Measurements from ENCODE around the gene PIK3CB.
"Not testable (repeated sequence)": the region's sequence is repeated elsewhere in the genome, so short reads cannot be mapped to it uniquely, and the experiment has no call there.

GRCh38 chr3:138832473-138833057 lies 2.2 kb downstream of the PIK3CB start:
- TF ChIP-seq CTCF (IDR thresholded peaks at IDR 0.05; ENCODE audit: control extremely low read depth in 1 of 3, insufficient read depth in 1 of 3, low read depth in 1 of 3, low read length in 3 of 3); RNF2 (IDR thresholded peaks at IDR 0.05; ENCODE audit: borderline replicate concordance, low read depth, low read length, missing control alignments, poor library complexity, severe bottlenecking); RFX5 (IDR thresholded peaks at IDR 0.05; ENCODE audit: borderline replicate concordance, low read depth, low read length): not testable (repeated sequence)
